RKO (cell line): ENCODE measurements around the gene PRAMEF13.
"Not testable (repeated sequence)": the region's sequence is repeated elsewhere in the genome, so short reads cannot be mapped to it uniquely, and the experiment has no call there.

Experiments
- DNase-seq: peaks from one replicate; pipeline ENCODE4 v3.0.0-alpha.2; 2016; ENCODE audit warnings: low spot score

PRAMEF13 gene

GRCh38 chr1:13201309-13201708 lies at the start of gene PRAMEF13:
Gene PRAMEF13 (minus strand): TSS chr1:13201409. CDS start chr1:13199589, 1,820 bp downstream.
- DNase-seq, result not testable (repeated sequence)

GRCh38 chr1:13247122-13247521 lies 45.9 kb upstream of the PRAMEF13 start:
- DNase-seq, result not testable (repeated sequence)

- DNase-seq, result not testable (repeated sequence)
These were observed 45.3 kb upstream of the PRAMEF13 start for GRCh38 chr1:13246554-13246871.

- DNase-seq, result not testable (repeated sequence)
These were observed 44.8 kb upstream of the PRAMEF13 start for GRCh38 chr1:13245841-13246553.

GRCh38 chr1:13243536-13244263 lies 42.5 kb upstream of the PRAMEF13 start:
- not testable (repeated sequence) for DNase-seq

- DNase-seq, result not testable (repeated sequence)
These were observed 38.4 kb upstream of the PRAMEF13 start for GRCh38 chr1:13239633-13240032.

- not testable (repeated sequence) for DNase-seq
These were observed 36.4 kb upstream of the PRAMEF13 start for GRCh38 chr1:13237572-13237971.

GRCh38 chr1:13234057-13234456 lies 32.8 kb upstream of the PRAMEF13 start:
- DNase-seq, result not testable (repeated sequence)

GRCh38 chr1:13232056-13232455 lies 30.8 kb upstream of the PRAMEF13 start:
- not testable (repeated sequence) for DNase-seq

GRCh38 chr1:13231061-13231750 lies 30.0 kb upstream of the PRAMEF13 start:
- DNase-seq, result not testable (repeated sequence)

GRCh38 chr1:13230601-13231000 lies 29.4 kb upstream of the PRAMEF13 start:
- DNase-seq, result not testable (repeated sequence)

GRCh38 chr1:13230096-13230495 lies 28.9 kb upstream of the PRAMEF13 start:
- not testable (repeated sequence) for DNase-seq

GRCh38 chr1:13228343-13228781 lies 27.2 kb upstream of the PRAMEF13 start:
- DNase-seq, result no peak

- not testable (repeated sequence) for DNase-seq
These were observed 26.3 kb upstream of the PRAMEF13 start for GRCh38 chr1:13227271-13228055.

GRCh38 chr1:13225675-13226204 lies 24.5 kb upstream of the PRAMEF13 start, which contains the start of gene PRAMEF18:
Gene PRAMEF18 (minus strand): TSS chr1:13226154. CDS start chr1:13226106, 48 bp downstream.
- not testable (repeated sequence) for DNase-seq

GRCh38 chr1:13224480-13225060 lies 23.4 kb upstream of the PRAMEF13 start:
- DNase-seq, result no peak

- not testable (repeated sequence) for DNase-seq
These were observed 21.6 kb upstream of the PRAMEF13 start for GRCh38 chr1:13222788-13223187.

- DNase-seq, result not testable (repeated sequence)
These were observed 18.0 kb upstream of the PRAMEF13 start for GRCh38 chr1:13219203-13219602.

- not testable (repeated sequence) for DNase-seq
These were observed 15.4 kb upstream of the PRAMEF13 start for GRCh38 chr1:13216619-13217018.

- DNase-seq, result not testable (repeated sequence)
These were observed 7.5 kb upstream of the PRAMEF13 start for GRCh38 chr1:13208712-13209111.

- not testable (repeated sequence) for DNase-seq
These were observed 29.7 kb downstream of the PRAMEF13 start, which contains the start of gene PRAMEF9 for GRCh38 chr1:13171548-13171947. Gene PRAMEF9 (plus strand): TSS chr1:13171848. CDS start chr1:13175281, 3,433 bp downstream.
